Liver (tissue), 3 donors: ENCODE data around the gene ASS1.

ENCODE experiments used
- ATF3 ChIP-seq: IDR thresholded peaks from 2 replicates; pipeline ENCODE4 v1.6.1; 2016; ENCODE audit warnings: antibody characterized with exemption
- CTCF ChIP-seq: fragments of 150-350 bp; IDR thresholded peaks from 2 replicates; pipeline ENCODE4 v1.5.1; 2017; ENCODE audit warnings: improper control_type of control experiment, low read depth, low read length; ENCODE audit not compliant: missing input control
- MAX ChIP-seq: IDR thresholded peaks from 2 replicates; pipeline ENCODE4 v1.6.1; 2016; ENCODE audit warnings: antibody characterized with exemption
- REST ChIP-seq: IDR thresholded peaks from 2 replicates; pipeline ENCODE4 v1.6.1; 2016; ENCODE audit warnings: antibody characterized with exemption, mild to moderate bottlenecking
- donor health status: healthy.
- donor health status: healthy.

GRCh38 chr9:130442746-130443455, 1.9 kb upstream of the ASS1 start:
- TF ChIP-seq REST (peak; percentile 69), MAX (peak; percentile 34), CTCF (no peak), ATF3 (no peak)
